HCT116 (cell line): Measurements from ENCODE around the gene SLC25A47. TPM values are rescaled to one million over a fixed set of nuclear protein-coding genes. Genes with fewer than 3 reads are reported as not detected.

Experiments
- ATAC-seq: fragments of 200-7000 bp; cut with Tn5 transposase; 2 replicates; pipeline ENCODE4 v1.9.1; 2020; ENCODE audit warnings: mild to moderate bottlenecking, moderate library complexity
- BruUV-seq: library from RNA; stranded (reverse); fragments of 400-500 nt; replicated peaks from 2 replicates; lab custom pipeline; 2021; lab: Mats Ljungman, UMichigan
- CTCF ChIA-PET: fragments of 300-600 bp; sonication (Branson Sonifier 250); formaldehyde crosslinking; loops from one replicate; lab custom pipeline; 2021; ENCODE audit warnings: antibody characterized with exemption; lab: Charles Lee
- POLR2A ChIA-PET: fragments of 300-600, 350-600 bp; sonication (Branson Sonifier 250); formaldehyde crosslinking; loops from one replicate; lab custom pipeline; 2021; ENCODE audit warnings: antibody characterized with exemption; lab: Charles Lee
- RAD21 ChIA-PET, 2 experiments: fragments of 300-600 bp; sonication (Branson Sonifier 250); formaldehyde crosslinking; loops; one replicate each; lab custom pipeline; 2023; ENCODE audit warnings: low total read pairs in 2 of 2; ENCODE audit not compliant: uncharacterized antibody in 2 of 2, unreplicated experiment in 2 of 2, low non-redundant PET in 1 of 2; lab: Charles Lee
- DNase-seq: peaks from one replicate; pipeline ENCODE4 v3.0.0-alpha.2; 2010; ENCODE audit warnings: low read depth, low spot score
- H2AFZ ChIP-seq: fragments of 200-600 bp; shearing (Covaris generic), sonication (generic); 2 replicates; pipeline ENCODE4 v1.6.1; 2017; ENCODE audit warnings: low read depth, mixed run types, mixed read lengths, antibody characterized with exemption, low read length; ENCODE audit not compliant: poor library complexity, severe bottlenecking
- H3K27ac ChIP-seq: 2 replicates; pipeline ENCODE4 v1.5.1; 2012; ENCODE audit warnings: low read depth, low read length
- H3K27me3 ChIP-seq: fragments of 200-600 bp; sonication (generic); 2 replicates; pipeline ENCODE4 v1.6.1; 2016; ENCODE audit warnings: mixed run types, low read length, mixed read lengths; ENCODE audit not compliant: insufficient read depth
- H3K36me3 ChIP-seq, 2 experiments: fragments of 200-500 bp in 1 of 2; fragments of 200-600 bp in 1 of 2; sonication (Bioruptor generic) in 1 of 2; sonication (generic) in 1 of 2; 2 replicates each; pipeline versions ENCODE4 v1.5.1 to v1.6.1; 2014 to 2016; ENCODE audit warnings: low read length in 2 of 2, inconsistent platforms in 1 of 2, mixed read lengths in 1 of 2, mixed run types in 1 of 2; ENCODE audit not compliant: insufficient read depth in 2 of 2, control insufficient read depth in 1 of 2
- H3K4me1 ChIP-seq, 2 experiments: fragments of 200-600 bp in 1 of 2; sonication (generic) in 1 of 2; 2 replicates each; pipeline versions ENCODE4 v1.5.1 to v1.6.1; 2012 to 2017; ENCODE audit warnings: low read length in 2 of 2, inconsistent platforms in 1 of 2, mild to moderate bottlenecking in 1 of 2, mixed read lengths in 1 of 2, mixed run types in 1 of 2, moderate library complexity in 1 of 2; ENCODE audit not compliant: insufficient read depth in 2 of 2, control insufficient read depth in 1 of 2
- H3K4me2 ChIP-seq: fragments of 200-600 bp; sonication (generic); 2 replicates; pipeline ENCODE4 v1.6.1; 2017; ENCODE audit warnings: mixed run types, low read length, mixed read lengths
- H3K4me3 ChIP-seq, 2 experiments: fragments of 200-600 bp in 1 of 2; sonication (generic) in 1 of 2; replicated peaks in 1 of 2; 2 replicates each; pipeline ENCODE4 v1.5.1; 2011 to 2016; ENCODE audit warnings: low read length in 2 of 2, control low read depth in 1 of 2, low read depth in 1 of 2, mild to moderate bottlenecking in 1 of 2, mixed read lengths in 1 of 2, mixed run types in 1 of 2
- H3K79me2 ChIP-seq: fragments of 200-600 bp; sonication (generic); 2 replicates; pipeline ENCODE4 v1.6.1; 2017; ENCODE audit warnings: mild to moderate bottlenecking, mixed run types, low read length, moderate library complexity, mixed read lengths; ENCODE audit not compliant: insufficient read depth
- H3K9ac ChIP-seq: fragments of 200-600 bp; sonication (generic); 2 replicates; pipeline ENCODE4 v1.6.1; 2016; ENCODE audit warnings: low read length, mixed read lengths
- H3K9me2 ChIP-seq: fragments of 200-600 bp; sonication (generic), shearing (Covaris generic); 2 replicates; pipeline ENCODE4 v1.6.1; 2017; ENCODE audit warnings: mixed run types, mild to moderate bottlenecking, moderate library complexity; ENCODE audit not compliant: insufficient read depth
- H3K9me3 ChIP-seq, 2 experiments: fragments of 200-500 bp in 1 of 2; fragments of 200-600 bp in 1 of 2; sonication (Bioruptor generic) in 1 of 2; sonication (generic) in 1 of 2; 2 replicates each; pipeline ENCODE4 v1.6.1; 2014 to 2017; ENCODE audit warnings: low read length in 2 of 2, mixed read lengths in 2 of 2, inconsistent platforms in 1 of 2, low read depth in 1 of 2, mild to moderate bottlenecking in 1 of 2, mixed run types in 1 of 2, moderate library complexity in 1 of 2; ENCODE audit not compliant: control insufficient read depth in 1 of 2, insufficient read depth in 1 of 2
- H4K20me1 ChIP-seq: fragments of 200-600 bp; sonication (generic), shearing (Covaris generic); 2 replicates; pipeline ENCODE4 v1.6.1; 2017; ENCODE audit warnings: mixed run types, mild to moderate bottlenecking, moderate library complexity; ENCODE audit not compliant: insufficient read depth
- ELF1 ChIP-seq: IDR thresholded peaks from 2 replicates; pipeline ENCODE4 v1.6.1; 2012; ENCODE audit warnings: low read depth, borderline replicate concordance
- POLR2A ChIP-seq: IDR thresholded peaks from 2 replicates; pipeline ENCODE4 v1.7.0; 2011; ENCODE audit warnings: borderline replicate concordance; ENCODE audit not compliant: insufficient read depth, insufficient read length; ENCODE audit errors: extremely low read depth
- POLR2AphosphoS5 ChIP-seq: IDR thresholded peaks from 2 replicates; pipeline ENCODE4 v1.6.1; 2011; ENCODE audit warnings: mild to moderate bottlenecking, low read depth, low read length, moderate library complexity
- YY1 ChIP-seq: IDR thresholded peaks from 2 replicates; pipeline ENCODE4 v1.6.1; 2011; ENCODE audit warnings: low read length, low read depth, moderate library complexity, mild to moderate bottlenecking; ENCODE audit not compliant: insufficient replicate concordance; ENCODE audit errors: extremely low read depth
- intact Hi-C: fragments of 100-400 bp; cut with micrococcal nuclease; formaldehyde crosslinking; loops from 2 replicates; pipeline ENCODE4 v1.10.0; 2022
- total RNA-seq: library from RNA; stranded (reverse); gene quantifications from one replicate; pipeline ENCODE4 v1.2.1, GENCODE V29; 2021; ENCODE audit not compliant: unreplicated experiment
- TF ChIP-seq, protein P1 (sequence below): IDR thresholded peaks from 2 replicates; pipeline ENCODE4 v1.6.1; 2012; ENCODE audit warnings: low read depth
- TF ChIP-seq, protein P2 (sequence below): IDR thresholded peaks from 2 replicates; pipeline ENCODE4 v1.6.1; 2012

SLC25A47 gene
- total RNA-seq, 1 experiment from 2014 or later = 0.17 TPM

DNA sequence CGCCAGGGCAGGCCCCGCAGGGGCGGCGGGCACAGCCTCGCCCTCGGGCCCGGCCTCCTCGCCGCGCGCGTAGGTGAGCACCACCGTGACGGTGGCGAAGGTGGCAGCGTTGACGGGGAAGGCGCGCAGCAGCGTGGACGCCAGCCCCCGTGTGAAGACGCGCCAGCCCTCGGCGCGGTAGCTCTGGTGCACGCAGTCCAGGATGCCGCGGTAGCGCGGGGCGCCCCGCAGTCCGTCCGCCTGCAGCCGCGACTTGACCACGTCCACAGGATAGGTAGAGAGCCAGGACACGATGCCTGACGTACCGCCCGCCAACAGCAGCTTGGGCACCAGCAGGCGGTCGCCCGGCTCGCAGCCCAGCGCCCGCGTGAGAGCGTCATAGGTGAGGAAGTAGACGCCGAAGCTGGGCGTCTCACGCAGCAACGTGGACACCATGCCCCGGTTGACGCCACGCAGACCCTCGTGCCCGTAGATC is 30.8 kb upstream of the SLC25A47 start:
- no peaks in the 10 kb centered on the region for H3K27me3 ChIP-seq
- H4K20me1 ChIP-seq = no peaks in the 10 kb centered on the region
- ATAC-seq (no peak), DNase-seq (no peak)
- H3K4me1 ChIP-seq = no peaks in the 10 kb centered on the region
- H3K27ac ChIP-seq = no peak overlapping the region
- BruUV-seq = no TSS peak
- peaks cover 0 to 3% of the 10 kb centered on the region in 2 experiments; a peak in 1 of 4 replicates for H3K36me3 ChIP-seq
- POLR2A ChIA-PET = no interaction called here
- TF ChIP-seq, protein P1, sequence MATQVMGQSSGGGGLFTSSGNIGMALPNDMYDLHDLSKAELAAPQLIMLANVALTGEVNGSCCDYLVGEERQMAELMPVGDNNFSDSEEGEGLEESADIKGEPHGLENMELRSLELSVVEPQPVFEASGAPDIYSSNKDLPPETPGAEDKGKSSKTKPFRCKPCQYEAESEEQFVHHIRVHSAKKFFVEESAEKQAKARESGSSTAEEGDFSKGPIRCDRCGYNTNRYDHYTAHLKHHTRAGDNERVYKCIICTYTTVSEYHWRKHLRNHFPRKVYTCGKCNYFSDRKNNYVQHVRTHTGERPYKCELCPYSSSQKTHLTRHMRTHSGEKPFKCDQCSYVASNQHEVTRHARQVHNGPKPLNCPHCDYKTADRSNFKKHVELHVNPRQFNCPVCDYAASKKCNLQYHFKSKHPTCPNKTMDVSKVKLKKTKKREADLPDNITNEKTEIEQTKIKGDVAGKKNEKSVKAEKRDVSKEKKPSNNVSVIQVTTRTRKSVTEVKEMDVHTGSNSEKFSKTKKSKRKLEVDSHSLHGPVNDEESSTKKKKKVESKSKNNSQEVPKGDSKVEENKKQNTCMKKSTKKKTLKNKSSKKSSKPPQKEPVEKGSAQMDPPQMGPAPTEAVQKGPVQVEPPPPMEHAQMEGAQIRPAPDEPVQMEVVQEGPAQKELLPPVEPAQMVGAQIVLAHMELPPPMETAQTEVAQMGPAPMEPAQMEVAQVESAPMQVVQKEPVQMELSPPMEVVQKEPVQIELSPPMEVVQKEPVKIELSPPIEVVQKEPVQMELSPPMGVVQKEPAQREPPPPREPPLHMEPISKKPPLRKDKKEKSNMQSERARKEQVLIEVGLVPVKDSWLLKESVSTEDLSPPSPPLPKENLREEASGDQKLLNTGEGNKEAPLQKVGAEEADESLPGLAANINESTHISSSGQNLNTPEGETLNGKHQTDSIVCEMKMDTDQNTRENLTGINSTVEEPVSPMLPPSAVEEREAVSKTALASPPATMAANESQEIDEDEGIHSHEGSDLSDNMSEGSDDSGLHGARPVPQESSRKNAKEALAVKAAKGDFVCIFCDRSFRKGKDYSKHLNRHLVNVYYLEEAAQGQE = no peak
- TF ChIP-seq POLR2AphosphoS5 (no peak), YY1 (no peak), ELF1 (no peak), POLR2A (no peak)
- TF ChIP-seq, protein P2, sequence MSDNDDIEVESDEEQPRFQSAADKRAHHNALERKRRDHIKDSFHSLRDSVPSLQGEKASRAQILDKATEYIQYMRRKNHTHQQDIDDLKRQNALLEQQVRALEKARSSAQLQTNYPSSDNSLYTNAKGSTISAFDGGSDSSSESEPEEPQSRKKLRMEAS = no peak
- H2AFZ ChIP-seq = no peak overlapping the region
- no peaks in the 10 kb centered on the region for H3K79me2 ChIP-seq
- intact Hi-C loops = no loop called here
- RAD21 ChIA-PET = no interaction called here
- no peaks in the 10 kb centered on the region for H3K9me2 ChIP-seq
- no peak overlapping the region for H3K4me2 ChIP-seq
- H3K4me3 ChIP-seq = no peak overlapping the region
- H3K9me3 ChIP-seq = no peaks in the 10 kb centered on the region
- H3K9ac ChIP-seq = no peak overlapping the region
- CTCF ChIA-PET = no interaction called here
